Upper lobe of left lung (tissue), 6 donors: ENCODE measurements around the gene HAUS2. TPM values are rescaled to one million over a fixed set of nuclear protein-coding genes. Genes with fewer than 3 reads are reported as not detected.
A peak's percentile ranks its signal among the peaks of the same experiment; 100 is the strongest.

Source experiments
- ATAC-seq, 2 donors: fragments of 200-7000 bp; cut with Tn5 transposase; one replicate each; pipeline ENCODE4 v1.9.1; 2022; ENCODE audit warnings: mild to moderate bottlenecking in 2 of 2, moderate library complexity in 2 of 2; ENCODE audit not compliant: low FRiP score in 2 of 2
- DNase-seq, 2 donors: peaks; one replicate each; pipeline ENCODE4 v3.0.0-alpha.2; 2019 to 2020
- H3K27ac ChIP-seq, 4 donors: fragments of 200-600 bp; sonication (generic); one replicate each; pipeline ENCODE4 v1.5.1; 2016 to 2019
- H3K27me3 ChIP-seq, 4 donors: fragments of 200-600 bp; sonication (generic); one replicate each; pipeline ENCODE4 v1.5.1; 2017 to 2019
- H3K36me3 ChIP-seq, 4 donors: fragments of 200-600 bp; sonication (generic); one replicate each; pipeline ENCODE4 v1.5.1; 2016 to 2019
- H3K4me1 ChIP-seq, 4 donors: fragments of 200-600 bp; sonication (generic); one replicate each; pipeline ENCODE4 v1.5.1; 2018 to 2019
- H3K4me3 ChIP-seq, 4 donors: fragments of 200-600 bp; sonication (generic); one replicate each; pipeline ENCODE4 v1.5.1; 2017 to 2019; ENCODE audit warnings: mild to moderate bottlenecking in 2 of 4, moderate library complexity in 1 of 4
- H3K9me3 ChIP-seq, 4 donors: fragments of 200-600 bp; sonication (generic); one replicate each; pipeline ENCODE4 v1.5.1; 2018 to 2019
- EP300 ChIP-seq, 4 donors: sonication (generic); formaldehyde crosslinking; IDR thresholded peaks; one replicate each; pipeline ENCODE4 v1.5.1; 2017; ENCODE audit warnings: antibody characterized with exemption in 4 of 4, control low read depth in 2 of 4
- POLR2A ChIP-seq, 4 donors: fragments of 450-650 bp; IDR thresholded peaks; one replicate each; pipeline ENCODE4 v1.5.1; 2016 to 2017; ENCODE audit warnings: antibody characterized with exemption in 4 of 4, mild to moderate bottlenecking in 2 of 4
- POLR2AphosphoS5 ChIP-seq, 2 donors: sonication (generic); formaldehyde crosslinking; IDR thresholded peaks; one replicate each; pipeline ENCODE4 v1.5.1; 2017; ENCODE audit warnings: antibody characterized with exemption in 2 of 2
- WGBS, 2 donors: methylation state at CpG; one replicate each; pipeline ENCODE4 v1.1.5; 2017 to 2018; 5-methylcytosine and 5-hydroxymethylcytosine counted together
- total RNA-seq, 6 donors: library from RNA; depleted of rRNA in 4 of 6; stranded (reverse); fragments of >200 nt in 4 of 6; gene quantifications; one replicate each; pipeline versions ENCODE4 v1.1.0 to v1.2.1, GENCODE V29; 2016 to 2021
- TF ChIP-seq, protein P1 (sequence below), 6 experiments: fragments of 450-650 bp in 4 of 6; fragments of 200-600 bp in 2 of 6; sonication (generic) in 2 of 6; IDR thresholded peaks; one replicate each; pipeline ENCODE4 v1.5.1; 2016 to 2019; ENCODE audit warnings: antibody characterized with exemption in 6 of 6
- donor health status: DM: no; HTN: no; CAD: no; lungs with moderate emphysema.
- donor health status: DM: no; HTN: yes; CAD: no; lungs with severe emphysema.

HAUS2 gene
- total RNA-seq, 6 donors from 2014 or later, result 10.2 to 31.9 (median 20.5) TPM

GRCh38 chr15:42584031-42584765, 35.6 kb downstream of the HAUS2 start:
- WGBS, 2 donors, result 43 to 44% methylated on average over 4 of the region's 4 CpGs
- peaks cover 18 to 41% (median 31%) of the 10 kb centered on the region in 4 donors for H3K4me1 ChIP-seq
- TF ChIP-seq EP300 (IDR thresholded peaks at IDR 0.05), result no peak
- TF ChIP-seq, protein P1, sequence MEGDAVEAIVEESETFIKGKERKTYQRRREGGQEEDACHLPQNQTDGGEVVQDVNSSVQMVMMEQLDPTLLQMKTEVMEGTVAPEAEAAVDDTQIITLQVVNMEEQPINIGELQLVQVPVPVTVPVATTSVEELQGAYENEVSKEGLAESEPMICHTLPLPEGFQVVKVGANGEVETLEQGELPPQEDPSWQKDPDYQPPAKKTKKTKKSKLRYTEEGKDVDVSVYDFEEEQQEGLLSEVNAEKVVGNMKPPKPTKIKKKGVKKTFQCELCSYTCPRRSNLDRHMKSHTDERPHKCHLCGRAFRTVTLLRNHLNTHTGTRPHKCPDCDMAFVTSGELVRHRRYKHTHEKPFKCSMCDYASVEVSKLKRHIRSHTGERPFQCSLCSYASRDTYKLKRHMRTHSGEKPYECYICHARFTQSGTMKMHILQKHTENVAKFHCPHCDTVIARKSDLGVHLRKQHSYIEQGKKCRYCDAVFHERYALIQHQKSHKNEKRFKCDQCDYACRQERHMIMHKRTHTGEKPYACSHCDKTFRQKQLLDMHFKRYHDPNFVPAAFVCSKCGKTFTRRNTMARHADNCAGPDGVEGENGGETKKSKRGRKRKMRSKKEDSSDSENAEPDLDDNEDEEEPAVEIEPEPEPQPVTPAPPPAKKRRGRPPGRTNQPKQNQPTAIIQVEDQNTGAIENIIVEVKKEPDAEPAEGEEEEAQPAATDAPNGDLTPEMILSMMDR (IDR thresholded peaks at IDR 0.05), result no peak
- no peaks in the 10 kb centered on the region for H3K9me3 ChIP-seq
- H3K4me3 ChIP-seq, result no peak overlapping the region
- ATAC-seq, result no peak
- DNase-seq, result no peak
- H3K27ac ChIP-seq, result peak overlapping the region in 3 of 4 donors; percentile 8 to 85 (median 46)
- peaks cover 0 to 9% (median 0%) of the 10 kb centered on the region in 4 donors for H3K36me3 ChIP-seq
- no peaks in the 10 kb centered on the region for H3K27me3 ChIP-seq

DNA sequence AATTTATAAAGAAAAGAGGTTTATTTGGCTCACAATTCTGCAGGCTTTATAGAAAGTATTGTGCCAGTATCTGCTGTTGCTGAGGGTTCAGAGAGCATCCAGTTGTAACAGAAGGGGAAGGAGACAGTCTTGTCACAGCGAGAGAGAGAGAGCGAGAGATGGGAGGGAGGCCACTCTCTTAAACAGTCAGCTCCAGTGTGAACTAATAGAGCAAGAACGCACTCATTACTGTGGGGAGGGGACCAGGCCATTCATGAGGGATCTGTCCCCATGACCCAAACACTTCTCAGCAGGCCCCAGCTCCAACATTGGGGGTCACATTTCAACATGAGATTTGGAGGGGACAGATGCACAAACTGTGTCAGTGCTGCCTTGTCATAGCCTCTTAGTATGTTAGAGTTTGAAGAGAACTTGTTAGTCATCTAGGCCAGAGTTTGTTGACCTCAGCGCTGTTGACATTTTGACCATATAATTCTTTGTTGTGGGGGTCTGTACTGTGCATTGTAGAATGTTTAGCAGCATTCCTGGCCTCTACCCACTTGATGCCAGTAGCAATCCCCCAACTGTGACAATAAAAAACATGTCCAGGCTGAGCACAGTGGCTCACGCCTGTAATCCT, 42.1 kb downstream of the HAUS2 start:
- TF ChIP-seq POLR2AphosphoS5 (IDR thresholded peaks at IDR 0.05), result no peak
- no peak for TF ChIP-seq EP300 (IDR thresholded peaks at IDR 0.05)
- TF ChIP-seq, protein P1 (IDR thresholded peaks at IDR 0.05), result no peak
- TF ChIP-seq POLR2A (IDR thresholded peaks at IDR 0.05), result no peak
- H3K9me3 ChIP-seq, result no peaks in the 10 kb centered on the region
- peak overlapping the region in 1 of 4 donors; percentile 33 for H3K27ac ChIP-seq
- peaks cover 0 to 9% (median 0%) of the 10 kb centered on the region in 4 donors for H3K36me3 ChIP-seq
- no peak for ATAC-seq
- peaks cover 5 to 34% (median 22%) of the 10 kb centered on the region in 4 donors for H3K4me1 ChIP-seq
- no peak for DNase-seq
- no peak overlapping the region for H3K4me3 ChIP-seq
- 95 to 97% methylated on average over 5 of the region's 5 CpGs for WGBS, 2 donors
- no peaks in the 10 kb centered on the region for H3K27me3 ChIP-seq

- H3K4me1 ChIP-seq, result peaks cover 10 to 40% (median 26%) of the 10 kb centered on the region in 4 donors
- H3K27ac ChIP-seq, result peak overlapping the region in 1 of 4 donors; percentile 33
- 85 to 86% methylated on average over 10 of the region's 10 CpGs for WGBS, 2 donors
- H3K27me3 ChIP-seq, result no peaks in the 10 kb centered on the region
- no peak for DNase-seq
- ATAC-seq, result no peak
- no peak for TF ChIP-seq POLR2A (IDR thresholded peaks at IDR 0.05)
- TF ChIP-seq, protein P1 (IDR thresholded peaks at IDR 0.05), result peak in 5 of 6 experiments; percentile 22 to 54 (median 44)
- H3K9me3 ChIP-seq, result no peaks in the 10 kb centered on the region
- no peak overlapping the region for H3K4me3 ChIP-seq
- H3K36me3 ChIP-seq, result peaks cover 0 to 4% (median 0%) of the 10 kb centered on the region in 4 donors
These were observed 42.7 kb downstream of the HAUS2 start for GRCh38 chr15:42591238-42591934.

GRCh38 chr15:42592716-42593115, 44.1 kb downstream of the HAUS2 start:
- Histone ChIP-seq H3K9me3 (no peaks in the 10 kb centered on the region), H3K27me3 (no peaks in the 10 kb centered on the region), H3K27ac (peak overlapping the region; percentile 4 to 59 (median 53)), H3K36me3 (no peaks in the 10 kb centered on the region), H3K4me1 (peaks cover 14 to 46% (median 39%) of the 10 kb centered on the region in 4 donors), H3K4me3 (no peak overlapping the region)
- DNase-seq (no peak), ATAC-seq (no peak)
- TF ChIP-seq, protein P1 (IDR thresholded peaks at IDR 0.05), result no peak
- TF ChIP-seq POLR2AphosphoS5 (IDR thresholded peaks at IDR 0.05) (no peak), POLR2A (IDR thresholded peaks at IDR 0.05) (no peak), EP300 (IDR thresholded peaks at IDR 0.05) (no peak)
- WGBS, 2 donors, result 73 to 85% methylated on average over 3 of the region's 3 CpGs
